Pancreas (tissue), 10 donors: Measurements from ENCODE around the gene PHACTR3. TPM values are rescaled to one million over a fixed set of nuclear protein-coding genes. Genes with fewer than 3 reads are reported as not detected.

Source experiments
- ATAC-seq, 4 donors: fragments of 200-7000 bp; cut with Tn5 transposase; one replicate each; pipeline versions ENCODE4 v1.8.0 to v1.9.1; 2020; ENCODE audit warnings: mild to moderate bottlenecking in 4 of 4, moderate library complexity in 4 of 4
- DNase-seq, 6 donors: peaks; one replicate each; pipeline ENCODE4 v3.0.0-alpha.2; 2020
- FAIRE-seq: peaks from 2 replicates; lab custom pipeline; 2012; peaks lifted over from hg19 to GRCh38; lab: Jason Lieb, UNC
- H3K27ac ChIP-seq, 4 donors: fragments of 200-600 bp; sonication (generic); 1 replicate in 3 of 4; 2 replicates in 1 of 4; pipeline versions ENCODE4 v1.5.0 to v1.8.0; 2020
- H3K27me3 ChIP-seq, 4 donors: fragments of 200-600 bp; one replicate each; pipeline ENCODE4 v1.8.0; 2021
- H3K36me3 ChIP-seq, 3 donors: fragments of 200-600 bp; sonication (generic) in 1 of 3; one replicate each; pipeline versions ENCODE4 v1.5.0 to v1.8.0; 2020 to 2021
- H3K4me1 ChIP-seq, 3 donors: fragments of 200-600 bp; one replicate each; pipeline ENCODE4 v1.8.0; 2021
- H3K4me3 ChIP-seq, 4 donors: fragments of 200-600 bp; sonication (generic) in 2 of 4; one replicate each; pipeline versions ENCODE4 v1.5.0 to v1.8.0; 2020 to 2021
- H3K9me3 ChIP-seq, 4 donors: fragments of 200-600 bp; one replicate each; pipeline ENCODE4 v1.8.0; 2021
- CTCF ChIP-seq, 4 donors: fragments of 200-600 bp; sonication (generic) in 3 of 4; IDR thresholded peaks; one replicate each; pipeline versions ENCODE4 v1.5.0 to v1.8.0; 2021; ENCODE audit warnings: antibody characterized with exemption in 4 of 4
- WGBS, 2 donors: extraction: QIAGEN DNeasy Blood & Tissue Kit; methylation state at CpG; one replicate each; pipeline ENCODE4 v1.1.7; 2013; 5-methylcytosine and 5-hydroxymethylcytosine counted together
- intact Hi-C, 3 donors: fragments of 100-400 bp; cut with DNase I; formaldehyde crosslinking; loops; one replicate each; pipeline versions ENCODE4 v1.11.1 to v1.14.2; 2022
- polyA plus RNA-seq, 2 donors: library from polyadenylated mRNA; stranded (reverse); fragments of 200-250 nt; gene quantifications; one replicate each; pipeline ENCODE4 v1.2.3, GENCODE V29; 2013
- total RNA-seq, 6 donors: library from RNA; stranded (reverse); fragmentation: NEBNext Ultra II Directional in 4 of 6; extraction: Animal tissue kit (Norgen Biotek cat#: 25700) in 4 of 6; gene quantifications; one replicate each; pipeline versions ENCODE4 v1.2.1 to v1.2.4, GENCODE V29; 2021 to 2023
- donor health status: healthy with polysubstance abuse.
- donor health status: DM: no; HTN: no; CAD: no; lungs with moderate emphysema.
- donor health status: DM: no; HTN: no; CAD: no.
- donor health status: control.
- donor health status: control.
- donor health status: Bipolar disorder and iron deficiency.
- donor health status: DM: yes; HTN: yes; CAD: no.
- donor health status: DM: no; HTN: no; CAD: no.
- donor health status: DM: no; HTN: no; CAD: no.
- donor health status: DM: yes; HTN: yes; CAD: no.

PHACTR3 gene
- total and polyA plus RNA-seq, 8 donors, result 0.14 to 1.5 (median 0.35) TPM; not detected in 3

GRCh38 chr20:59565768-59566461 lies 38.4 kb upstream of the PHACTR3 start:
- WGBS, 2 donors, result 57 to 74% methylated on average over 11 of the region's 11 CpGs
- no peak overlapping the region for H3K4me3 ChIP-seq
- intact Hi-C loops, result no loop called here
- TF ChIP-seq CTCF (IDR thresholded peaks at IDR 0.05), result no peak
- DNase-seq (no peak), FAIRE-seq (no peak), ATAC-seq (no peak)
- peaks cover 0 to 5% (median 0%) of the 10 kb centered on the region in 4 donors for H3K27me3 ChIP-seq
- no peaks in the 10 kb centered on the region for H3K9me3 ChIP-seq
- no peak overlapping the region for H3K27ac ChIP-seq
- H3K36me3 ChIP-seq, result no peaks in the 10 kb centered on the region
- no peaks in the 10 kb centered on the region for H3K4me1 ChIP-seq

GRCh38 chr20:59566631-59567524 lies 37.5 kb upstream of the PHACTR3 start:
- intact Hi-C loops, result no loop called here
- Histone ChIP-seq H3K27ac (no peak overlapping the region), H3K27me3 (no peaks in the 10 kb centered on the region), H3K4me3 (no peak overlapping the region), H3K36me3 (no peaks in the 10 kb centered on the region), H3K9me3 (no peaks in the 10 kb centered on the region), H3K4me1 (no peaks in the 10 kb centered on the region)
- 66 to 78% methylated on average over 23 of the region's 23 CpGs for WGBS, 2 donors
- no peak for ATAC-seq
- no peak for FAIRE-seq
- no peak for TF ChIP-seq CTCF (IDR thresholded peaks at IDR 0.05)
- no peak for DNase-seq

- no peaks in the 10 kb centered on the region for H3K4me1 ChIP-seq
- no peak for ATAC-seq
- no peaks in the 10 kb centered on the region for H3K9me3 ChIP-seq
- H3K27me3 ChIP-seq, result peaks cover 0 to 6% (median 0%) of the 10 kb centered on the region in 4 donors
- no peaks in the 10 kb centered on the region for H3K36me3 ChIP-seq
- intact Hi-C loops, result no loop called here
- H3K4me3 ChIP-seq, result no peak overlapping the region
- FAIRE-seq, result no peak
- H3K27ac ChIP-seq, result no peak overlapping the region
- WGBS, 2 donors, result 52 to 60% methylated on average over 19 of the region's 19 CpGs
- TF ChIP-seq CTCF (IDR thresholded peaks at IDR 0.05), result no peak
- DNase-seq, result no peak
Measured at GRCh38 chr20:59567585-59568508, 36.5 kb upstream of the PHACTR3 start.

GRCh38 chr20:59568509-59569024 lies 35.8 kb upstream of the PHACTR3 start:
- H3K4me1 ChIP-seq, result no peaks in the 10 kb centered on the region
- H3K27ac ChIP-seq, result no peak overlapping the region
- DNase-seq (no peak), ATAC-seq (no peak), FAIRE-seq (no peak)
- TF ChIP-seq CTCF (IDR thresholded peaks at IDR 0.05), result no peak
- no peak overlapping the region for H3K4me3 ChIP-seq
- WGBS, 2 donors, result 44 to 57% methylated on average over 10 of the region's 10 CpGs
- no peaks in the 10 kb centered on the region for H3K36me3 ChIP-seq
- intact Hi-C loops, result no loop called here
- H3K9me3 ChIP-seq, result no peaks in the 10 kb centered on the region
- H3K27me3 ChIP-seq, result peaks cover 0 to 6% (median 0%) of the 10 kb centered on the region in 4 donors
